DMS53 treated with DMSO at 0.1 percent for 48 hours (cell line): Measurements from ENCODE around the gene PRR33.
A peak's percentile ranks its signal among the peaks of the same experiment; 100 is the strongest.

ENCODE experiments used
- DNase-seq: peaks from one replicate; lab custom pipeline; 2025; ENCODE audit not compliant: unreplicated experiment; lab: John Stamatoyannopoulos, UW

The PRR33 gene

DNA sequence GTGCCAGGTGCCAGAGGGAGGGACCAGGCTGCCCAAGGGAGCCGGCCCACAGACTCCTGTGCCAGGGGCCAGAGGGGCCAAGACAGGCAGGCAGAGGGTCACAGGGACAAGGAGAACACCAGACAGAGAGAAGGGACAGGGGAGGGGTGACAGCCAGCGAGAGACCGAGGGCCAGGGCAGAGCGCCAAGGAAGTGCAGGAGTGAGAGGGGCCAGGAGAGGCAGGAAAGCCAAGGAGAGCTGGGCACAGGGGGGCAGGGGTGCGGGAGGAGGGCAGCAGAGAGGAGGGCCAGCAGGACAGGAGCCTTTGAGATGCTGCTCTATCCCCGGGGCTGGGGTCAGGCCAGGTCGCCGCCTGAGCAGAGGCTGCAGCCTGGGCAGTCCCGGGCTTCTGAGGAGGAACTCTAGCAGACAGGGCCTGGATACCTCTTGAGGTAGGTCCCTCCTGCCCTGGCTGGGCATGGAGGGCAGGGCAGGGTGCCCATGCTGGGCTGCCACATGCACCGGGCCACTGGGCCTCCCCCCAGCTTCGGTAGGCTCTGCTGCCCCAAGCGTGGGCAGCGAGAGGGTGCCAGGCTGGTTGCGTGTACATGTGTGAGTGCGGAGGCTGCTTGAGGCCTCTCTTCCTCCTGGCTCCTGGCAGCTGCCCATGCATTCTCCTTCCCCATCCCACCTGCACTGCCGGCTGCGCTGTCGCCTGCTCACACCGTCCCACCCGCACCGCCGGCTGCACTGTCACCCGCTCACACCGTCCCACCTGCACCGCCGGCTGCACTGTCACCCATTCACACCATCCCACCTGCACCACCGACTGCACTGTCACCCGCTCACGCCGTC lies 26.6 kb downstream of the PRR33 start:
- DNase-seq: no peak

- no peak for DNase-seq
Observed at GRCh38 chr11:1864231-1864630, 27.5 kb downstream of the PRR33 start.

DNA sequence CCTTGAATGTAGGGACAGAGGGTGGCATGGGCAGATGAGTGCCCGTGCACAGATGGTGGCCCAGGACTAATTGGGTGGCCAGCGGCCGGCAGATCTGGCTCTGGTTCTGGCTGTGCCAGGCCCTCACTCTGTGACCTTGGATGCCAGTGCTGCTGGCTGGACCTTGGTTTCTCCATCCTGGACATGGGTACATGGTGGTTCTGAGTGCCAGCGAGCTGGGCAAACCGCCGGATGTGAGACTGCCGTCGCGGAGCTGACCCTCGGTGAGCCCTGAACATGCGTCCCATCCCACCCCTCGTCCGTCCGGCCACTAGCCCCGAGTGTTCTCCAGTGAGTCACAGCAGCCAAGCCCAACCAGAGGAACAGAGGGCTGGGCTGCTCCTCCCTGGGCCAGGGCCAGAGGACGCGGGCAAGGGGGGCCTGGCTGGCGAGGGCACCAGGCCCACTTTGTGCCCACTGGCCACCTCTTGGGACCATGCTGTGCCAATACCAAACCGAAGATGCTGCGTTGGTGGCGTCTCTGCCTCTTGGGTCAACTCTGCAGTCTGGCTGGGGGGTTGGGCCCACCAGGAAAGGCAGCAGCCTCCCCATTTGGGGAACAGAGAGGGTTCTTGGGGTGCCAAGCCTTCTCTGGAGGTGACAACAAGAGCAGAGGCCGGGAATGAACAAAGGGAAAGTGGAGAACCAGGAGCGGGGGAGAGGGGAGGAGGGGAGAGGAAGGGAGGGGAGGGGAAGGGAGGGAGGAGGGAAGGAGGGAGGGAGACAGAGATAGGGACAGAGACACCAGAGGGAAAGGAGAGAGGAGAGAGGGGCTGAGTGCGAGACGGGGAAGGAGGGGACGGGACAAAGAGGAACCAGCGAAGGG lies 28.1 kb downstream of the PRR33 start:
- peak; percentile 19 for DNase-seq

- no peak for DNase-seq
Observed at GRCh38 chr11:1862588-1863351, 28.9 kb downstream of the PRR33 start.

- DNase-seq: no peak
Observed at GRCh38 chr11:1861435-1862411, 30.0 kb downstream of the PRR33 start.

GRCh38 chr11:1860108-1860507 lies 31.6 kb downstream of the PRR33 start:
- no peak for DNase-seq

DNA sequence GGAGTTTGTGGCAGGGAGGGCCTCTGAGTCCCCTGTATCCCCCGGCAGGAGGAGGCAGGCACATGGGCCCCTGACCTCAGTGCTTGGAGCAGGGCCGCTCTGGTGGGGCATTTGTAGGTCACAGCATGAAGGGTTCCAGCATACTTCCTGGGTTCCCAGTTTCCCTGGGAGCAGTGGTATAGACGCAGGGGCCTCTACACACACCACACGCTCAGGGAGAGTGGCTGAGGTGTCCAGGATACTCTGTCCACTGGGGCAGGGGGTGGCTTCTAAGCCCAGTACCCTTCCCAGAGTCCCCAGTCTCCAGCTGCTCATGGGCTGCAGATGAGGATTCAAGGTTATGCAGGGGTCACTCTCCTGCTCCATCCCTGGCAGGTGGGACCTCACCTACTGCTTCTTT lies 32.7 kb downstream of the PRR33 start:
- no peak for DNase-seq

DNA sequence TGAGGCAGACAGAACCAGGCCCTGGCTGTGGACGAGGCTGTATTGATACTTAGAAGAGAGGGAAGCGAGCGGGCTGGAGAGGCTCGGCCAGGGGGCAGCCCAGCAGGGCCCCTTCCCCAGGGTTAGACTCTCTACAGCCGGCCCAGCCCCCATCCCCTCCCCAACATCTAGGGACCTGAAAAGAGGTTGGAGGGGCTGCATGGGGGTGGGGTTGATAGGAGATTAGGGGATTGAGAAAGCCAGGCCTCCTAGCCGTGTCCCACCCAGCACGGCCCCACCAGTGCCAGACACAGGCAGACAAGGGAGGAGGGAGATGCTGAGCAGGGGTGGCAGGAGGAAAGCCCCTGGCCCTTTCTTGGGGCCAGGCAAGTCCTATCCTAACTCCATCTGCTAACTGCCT lies 33.1 kb downstream of the PRR33 start:
- no peak for DNase-seq

DNA sequence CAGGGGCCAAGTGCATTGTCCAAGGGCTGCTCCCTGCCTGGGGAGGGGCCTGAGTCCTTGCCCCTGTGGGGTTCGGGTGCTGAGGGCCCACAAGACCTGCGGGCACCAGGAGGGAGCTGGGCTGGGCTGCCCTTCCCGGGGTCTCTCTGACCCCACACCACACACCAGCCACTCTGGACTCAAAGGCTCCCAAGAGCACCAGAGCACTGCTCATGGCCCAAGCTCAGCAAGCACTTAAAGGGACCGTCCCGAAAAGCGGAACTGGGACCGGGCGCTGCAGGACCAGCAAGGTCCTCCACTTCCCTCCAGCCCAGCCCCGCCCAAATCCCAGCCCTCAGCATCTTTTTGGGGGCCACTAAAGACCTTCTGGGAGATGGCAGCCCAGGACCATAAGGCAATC lies 33.5 kb downstream of the PRR33 start:
- DNase-seq: no peak

DNA sequence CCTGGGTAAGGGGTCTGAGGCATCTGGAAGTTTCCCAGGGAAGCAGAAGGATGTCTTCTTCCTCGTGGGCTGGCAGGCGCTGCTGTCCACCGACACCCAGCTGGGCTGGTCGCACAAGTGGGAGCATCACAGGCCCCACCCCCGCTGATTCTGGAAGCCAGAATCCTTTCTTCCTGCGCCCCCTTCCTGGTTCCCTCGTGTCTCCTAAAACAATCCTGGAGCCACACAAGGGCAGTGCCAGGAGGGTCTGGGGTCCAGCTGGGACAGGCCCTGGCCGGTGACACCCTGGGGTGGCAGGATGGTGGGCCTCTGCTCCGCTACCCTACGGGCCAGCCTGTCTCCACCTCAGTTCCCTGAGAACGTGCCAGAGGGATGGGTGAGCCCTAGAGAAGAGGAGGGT lies 34.6 kb downstream of the PRR33 start:
- DNase-seq: no peak

DNA sequence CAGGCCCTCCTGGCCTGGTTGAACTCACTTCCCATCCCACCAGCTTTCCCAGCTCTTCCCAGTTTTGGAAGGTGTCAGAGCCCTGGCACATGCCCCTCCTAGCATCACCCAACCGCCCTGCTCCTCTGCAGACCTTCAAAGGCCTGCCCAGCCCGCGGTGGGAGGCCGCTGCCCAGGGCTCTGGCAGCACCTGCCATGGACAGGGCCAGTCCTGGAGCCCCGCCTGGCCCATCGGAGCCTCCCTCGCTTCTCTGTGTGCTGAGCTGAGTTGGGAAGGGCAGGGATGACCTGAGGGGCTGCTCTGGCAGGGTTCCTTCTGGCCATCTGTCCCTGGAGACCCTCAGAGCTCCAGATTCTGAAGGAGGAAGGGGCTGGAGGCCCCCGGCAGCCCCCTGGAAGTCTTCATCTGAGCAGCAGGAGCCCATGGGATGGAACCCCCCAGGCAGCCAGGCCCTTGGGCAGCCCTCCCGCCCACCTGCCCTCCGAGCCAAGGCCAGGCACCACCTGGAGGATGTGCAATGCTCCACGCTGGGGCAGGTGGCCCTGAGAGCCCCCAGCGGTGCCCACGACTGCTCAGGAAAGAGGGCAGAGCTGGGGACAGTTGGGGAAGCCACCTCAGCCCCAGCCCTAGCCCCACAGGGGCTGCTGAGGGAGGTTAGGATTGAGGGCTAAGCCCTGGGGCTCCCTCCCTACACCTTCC lies 35.2 kb downstream of the PRR33 start:
- DNase-seq: no peak

DNA sequence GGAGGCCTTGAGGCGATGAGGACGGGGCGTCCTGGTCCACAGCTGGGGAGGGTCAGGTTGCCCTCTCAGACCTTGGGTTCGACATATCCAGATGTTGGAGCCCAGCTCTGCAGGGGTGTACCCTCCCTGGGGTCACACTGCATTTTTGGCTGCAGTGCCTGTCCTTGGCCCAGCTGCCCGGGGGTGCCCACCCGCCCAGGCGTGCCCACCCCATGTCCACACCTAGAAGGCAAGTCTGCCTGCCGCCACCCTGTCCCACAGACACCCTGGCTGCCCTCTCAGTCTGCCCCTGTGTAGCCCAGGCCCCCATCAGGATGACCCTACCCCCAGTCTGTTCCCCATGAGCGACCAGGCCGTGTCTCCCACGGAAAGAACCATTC lies 35.8 kb downstream of the PRR33 start:
- DNase-seq: no peak

- no peak for DNase-seq
Observed at GRCh38 chr11:1854949-1855885, 36.5 kb downstream of the PRR33 start.

DNA sequence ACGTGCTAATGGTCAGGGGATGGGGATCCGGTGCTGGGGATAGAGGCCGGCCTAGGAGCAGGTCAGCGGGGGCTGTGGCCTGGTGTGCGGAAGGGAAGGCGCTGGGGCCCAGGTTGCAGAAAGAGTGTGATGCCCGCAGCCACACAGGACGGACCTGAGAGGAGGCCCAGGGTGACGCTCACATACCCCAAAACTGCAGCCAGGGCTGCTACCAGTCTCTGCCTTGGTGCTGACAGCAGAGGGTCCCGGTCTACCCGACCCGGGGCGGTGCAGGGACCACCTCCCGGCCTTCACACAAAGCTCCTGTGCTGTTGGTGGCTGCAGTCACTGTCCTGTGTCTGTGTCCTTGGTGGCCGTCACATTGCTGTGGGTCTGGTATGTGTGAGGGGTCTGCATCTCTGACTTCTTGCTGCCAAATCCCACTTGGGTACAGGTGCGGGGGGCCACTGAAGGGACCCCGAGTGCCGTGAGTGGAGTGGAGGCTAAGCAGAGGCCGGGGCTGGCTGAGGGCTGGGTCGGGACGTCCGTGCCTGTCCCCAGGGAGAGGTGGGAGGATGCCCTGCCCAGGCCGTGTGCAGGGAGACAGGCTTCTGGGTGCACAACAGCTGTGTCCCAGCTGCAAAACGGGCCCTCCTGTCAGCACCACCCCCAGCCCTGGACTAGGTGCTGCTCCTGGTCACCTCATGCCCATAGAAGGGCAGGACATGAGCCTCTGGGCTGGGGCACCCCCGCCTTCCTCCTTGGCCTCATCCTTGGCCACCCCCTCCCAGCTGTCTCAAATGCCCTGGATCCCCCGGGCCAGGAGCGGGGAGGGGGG lies 37.4 kb downstream of the PRR33 start:
- no peak for DNase-seq

DNA sequence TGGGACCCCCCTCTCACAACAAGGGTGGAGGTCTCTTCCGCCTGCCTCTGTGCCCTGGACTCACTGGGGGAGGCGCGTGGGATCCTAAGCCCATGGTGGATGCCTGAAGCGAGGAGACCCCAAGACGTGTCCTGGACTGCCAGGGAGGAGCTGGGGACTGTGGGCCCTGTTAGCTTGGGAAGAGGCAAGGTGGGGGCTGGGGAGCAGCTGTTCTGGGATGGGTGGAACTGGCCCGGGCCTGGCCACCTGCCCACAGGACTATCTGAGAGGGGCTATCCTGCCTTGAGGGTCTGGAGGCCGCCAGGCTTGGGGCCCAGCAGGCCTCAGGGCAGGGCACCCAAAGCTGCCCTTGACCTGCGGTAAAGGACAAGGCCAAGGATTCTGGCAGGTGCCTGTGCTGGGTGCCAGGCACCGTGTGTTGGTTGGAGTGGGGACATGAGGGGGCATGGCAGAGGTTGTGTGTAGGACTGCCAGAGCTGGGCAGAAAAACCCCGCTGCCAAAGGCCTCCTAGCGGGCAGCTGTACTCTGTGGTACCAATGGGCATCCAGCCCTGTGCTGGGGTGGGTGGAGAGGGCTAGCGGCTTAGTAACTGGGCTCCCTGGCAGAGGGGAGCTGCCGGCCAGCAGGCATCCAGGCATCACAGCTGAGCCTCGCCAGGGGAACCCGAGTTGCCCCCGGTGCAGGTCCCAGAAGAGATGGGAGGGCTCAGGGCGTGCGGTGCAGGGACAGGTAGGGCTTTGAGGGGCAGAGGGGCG lies 38.1 kb downstream of the PRR33 start:
- no peak for DNase-seq

DNA sequence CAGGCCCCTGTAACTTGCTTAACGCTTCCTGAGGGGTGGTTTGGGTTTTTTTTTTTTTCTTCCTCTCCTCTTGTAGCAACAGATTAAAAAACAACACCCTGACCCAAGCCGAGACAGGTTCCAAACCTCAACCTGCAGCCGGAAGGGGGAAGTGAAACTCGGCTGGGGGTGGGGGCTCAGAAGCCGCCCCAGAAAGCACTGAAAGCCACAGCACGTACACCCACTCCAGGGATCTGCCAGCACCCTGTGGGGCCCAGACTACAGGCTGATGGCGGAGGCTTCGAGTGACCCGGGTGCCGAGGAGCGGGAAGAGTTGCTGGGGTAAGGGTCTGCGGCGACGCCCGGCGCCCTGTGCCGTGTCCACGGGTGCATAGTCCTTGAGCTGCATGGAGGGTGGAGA lies 38.8 kb downstream of the PRR33 start, which contains the start of gene LSP1:
Gene LSP1 (plus strand): TSS at position 208 of the 400 bp plus-strand sequence. CDS start 61 bp downstream, at position 269.
- DNase-seq: no peak
